Gastrocnemius medialis (tissue), 4 donors: ENCODE results near the gene IL4R.

Experiments used
- POLR2A ChIP-seq, 2 donors: fragments of 450-650 bp; IDR thresholded peaks; one replicate each; pipeline ENCODE4 v1.6.1; 2017; ENCODE audit warnings: antibody characterized with exemption in 2 of 2, mild to moderate bottlenecking in 2 of 2, moderate library complexity in 2 of 2
- TF ChIP-seq, protein P1 (sequence below), 5 experiments: fragments of 450-650 bp in 3 of 5; fragments of 200-600 bp in 2 of 5; sonication (generic) in 2 of 5; IDR thresholded peaks in 4 of 5; conservative IDR thresholded peaks in 1 of 5; 1 replicate in 4 of 5; 2 replicates in 1 of 5; pipeline ENCODE4 v1.5.1; 2016 to 2019; ENCODE audit warnings: antibody characterized with exemption in 5 of 5, mild to moderate bottlenecking in 3 of 5, moderate library complexity in 3 of 5

GRCh38 chr16:27389272-27389961 lies 75.6 kb downstream of the IL4R start:
- TF ChIP-seq, protein P1, sequence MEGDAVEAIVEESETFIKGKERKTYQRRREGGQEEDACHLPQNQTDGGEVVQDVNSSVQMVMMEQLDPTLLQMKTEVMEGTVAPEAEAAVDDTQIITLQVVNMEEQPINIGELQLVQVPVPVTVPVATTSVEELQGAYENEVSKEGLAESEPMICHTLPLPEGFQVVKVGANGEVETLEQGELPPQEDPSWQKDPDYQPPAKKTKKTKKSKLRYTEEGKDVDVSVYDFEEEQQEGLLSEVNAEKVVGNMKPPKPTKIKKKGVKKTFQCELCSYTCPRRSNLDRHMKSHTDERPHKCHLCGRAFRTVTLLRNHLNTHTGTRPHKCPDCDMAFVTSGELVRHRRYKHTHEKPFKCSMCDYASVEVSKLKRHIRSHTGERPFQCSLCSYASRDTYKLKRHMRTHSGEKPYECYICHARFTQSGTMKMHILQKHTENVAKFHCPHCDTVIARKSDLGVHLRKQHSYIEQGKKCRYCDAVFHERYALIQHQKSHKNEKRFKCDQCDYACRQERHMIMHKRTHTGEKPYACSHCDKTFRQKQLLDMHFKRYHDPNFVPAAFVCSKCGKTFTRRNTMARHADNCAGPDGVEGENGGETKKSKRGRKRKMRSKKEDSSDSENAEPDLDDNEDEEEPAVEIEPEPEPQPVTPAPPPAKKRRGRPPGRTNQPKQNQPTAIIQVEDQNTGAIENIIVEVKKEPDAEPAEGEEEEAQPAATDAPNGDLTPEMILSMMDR (IDR thresholded peaks at IDR 0.05 in 4 of 5, conservative IDR thresholded peaks at IDR 0.05 in 1 of 5): no peak
- TF ChIP-seq POLR2A (IDR thresholded peaks at IDR 0.05): no peak
